Measurements from ENCODE around the gene RNF126.

RNF126 gene

GRCh38 chr19:612941-613340 is 50.1 kb downstream of the RNF126 start:
- H3K4me3 ChIP-seq, result no peak overlapping the region
- no peak for DNase-seq (ENCODE audit: low spot score)
- no peak for TF ChIP-seq CTCF (IDR thresholded peaks at IDR 0.05)
- no peak overlapping the region for H3K27ac ChIP-seq

GRCh38 chr19:611481-611868 is 51.5 kb downstream of the RNF126 start:
- H3K4me3 ChIP-seq, result no peak overlapping the region
- DNase-seq (ENCODE audit: low spot score), result no peak
- no peak for TF ChIP-seq CTCF (IDR thresholded peaks at IDR 0.05)
- H3K27ac ChIP-seq, result peak overlapping the region in 1 of 2 donors; percentile 54

- H3K27ac ChIP-seq, result peak overlapping the region in 1 of 2 donors; percentile 54
- no peak for TF ChIP-seq CTCF (IDR thresholded peaks at IDR 0.05)
- no peak for DNase-seq (ENCODE audit: low spot score)
- H3K4me3 ChIP-seq, result peak overlapping the region; percentile 48
Observed at GRCh38 chr19:610801-611480, 52.1 kb downstream of the RNF126 start.

- peak overlapping the region in 1 of 2 donors; percentile 54 for H3K27ac ChIP-seq
- DNase-seq (ENCODE audit: low spot score), result no peak
- TF ChIP-seq CTCF (IDR thresholded peaks at IDR 0.05), result no peak
- peak overlapping the region; percentile 48 for H3K4me3 ChIP-seq
Observed at GRCh38 chr19:610071-610800, 52.8 kb downstream of the RNF126 start.

- DNase-seq (ENCODE audit: low spot score), result no peak
- Histone ChIP-seq H3K4me3 (no peak overlapping the region), H3K27ac (peak overlapping the region in 1 of 2 donors; percentile 32)
- TF ChIP-seq CTCF (IDR thresholded peaks at IDR 0.05), result no peak
Observed at GRCh38 chr19:609004-609346, 54.0 kb downstream of the RNF126 start.

- no peak for DNase-seq (ENCODE audit: low spot score)
- H3K27ac ChIP-seq, result no peak overlapping the region
- TF ChIP-seq CTCF (IDR thresholded peaks at IDR 0.05), result no peak
- no peak overlapping the region for H3K4me3 ChIP-seq
Observed at GRCh38 chr19:608155-609003, 54.6 kb downstream of the RNF126 start.
